Subcutaneous abdominal adipose tissue (tissue), 5 donors: Measurements from ENCODE around the gene KLK5.

Experiments
- H3K27ac ChIP-seq: one replicate; pipeline ENCODE4 v1.7.0; 2013; ENCODE audit warnings: low read depth, mild to moderate bottlenecking, inconsistent platforms, low read length, moderate library complexity
- H3K27me3 ChIP-seq, 5 donors: one replicate each; pipeline ENCODE4 v1.7.0; 2013; ENCODE audit warnings: low read length in 5 of 5, inconsistent platforms in 1 of 5; ENCODE audit not compliant: control insufficient read depth in 5 of 5, insufficient read depth in 4 of 5
- H3K36me3 ChIP-seq, 5 donors: one replicate each; pipeline ENCODE4 v1.7.0; 2013; ENCODE audit warnings: low read length in 5 of 5; ENCODE audit not compliant: control insufficient read depth in 5 of 5, insufficient read depth in 5 of 5
- H3K4me1 ChIP-seq, 5 donors: one replicate each; pipeline ENCODE4 v1.7.0; 2013; ENCODE audit warnings: low read length in 5 of 5, mild to moderate bottlenecking in 3 of 5, moderate library complexity in 1 of 5; ENCODE audit not compliant: control insufficient read depth in 5 of 5, insufficient read depth in 5 of 5
- H3K4me3 ChIP-seq, 5 donors: one replicate each; pipeline ENCODE4 v1.7.0; 2013; ENCODE audit warnings: low read length in 5 of 5, low read depth in 1 of 5
- H3K9ac ChIP-seq, 5 donors: one replicate each; pipeline ENCODE4 v1.7.0; 2013; ENCODE audit warnings: low read length in 5 of 5, mild to moderate bottlenecking in 4 of 5, moderate library complexity in 3 of 5
- H3K9me3 ChIP-seq, 5 donors: one replicate each; pipeline ENCODE4 v1.7.0; 2013; ENCODE audit warnings: low read length in 5 of 5; ENCODE audit not compliant: control insufficient read depth in 5 of 5
- donor health status: healthy.
- donor health status: healthy.
- donor health status: healthy.
- donor health status: healthy.
- donor health status: healthy.

KLK5 gene

GRCh38 chr19:50911206-50912101 is 41.4 kb downstream of the KLK5 start, which contains the start of gene KLK4:
Gene KLK4, minus strand, starts transcription at chr19:50911395. Its CDS starts 657 bp downstream, at chr19:50910738.
- Histone ChIP-seq H3K27me3 (peaks cover 28 to 66% (median 58%) of the 10 kb centered on the region in 5 donors), H3K9me3 (no peaks in the 10 kb centered on the region), H3K27ac (no peak within 1 kb of the TSS), H3K9ac (no peak within 1 kb of the TSS), H3K4me1 (peaks cover 0 to 7% (median 4%) of the 10 kb centered on the region in 5 donors), H3K4me3 (no peak within 1 kb of the TSS), H3K36me3 (no peaks in the 10 kb centered on the region)

GRCh38 chr19:50910722-50911121 is 42.1 kb downstream of the KLK5 start:
- H3K9me3 ChIP-seq, result no peaks in the 10 kb centered on the region
- no peak overlapping the region for H3K27ac ChIP-seq
- no peaks in the 10 kb centered on the region for H3K36me3 ChIP-seq
- H3K27me3 ChIP-seq, result peaks cover 28 to 66% (median 56%) of the 10 kb centered on the region in 5 donors
- no peak overlapping the region for H3K4me3 ChIP-seq
- H3K9ac ChIP-seq, result no peak overlapping the region
- peaks cover 0 to 7% (median 4%) of the 10 kb centered on the region in 5 donors for H3K4me1 ChIP-seq

- H3K27ac ChIP-seq, result no peak overlapping the region
- no peaks in the 10 kb centered on the region for H3K9me3 ChIP-seq
- H3K27me3 ChIP-seq, result peaks cover 26 to 66% (median 56%) of the 10 kb centered on the region in 5 donors
- H3K9ac ChIP-seq, result no peak overlapping the region
- no peaks in the 10 kb centered on the region for H3K36me3 ChIP-seq
- H3K4me3 ChIP-seq, result no peak overlapping the region
- H3K4me1 ChIP-seq, result peaks cover 0 to 7% (median 4%) of the 10 kb centered on the region in 5 donors
Observed at GRCh38 chr19:50909240-50910070, 43.4 kb downstream of the KLK5 start.

- H3K27ac ChIP-seq, result no peak overlapping the region
- H3K4me1 ChIP-seq, result peaks cover 0 to 7% (median 4%) of the 10 kb centered on the region in 5 donors
- no peak overlapping the region for H3K4me3 ChIP-seq
- no peaks in the 10 kb centered on the region for H3K36me3 ChIP-seq
- peaks cover 25 to 66% (median 56%) of the 10 kb centered on the region in 5 donors for H3K27me3 ChIP-seq
- H3K9ac ChIP-seq, result no peak overlapping the region
- H3K9me3 ChIP-seq, result no peaks in the 10 kb centered on the region
Observed at GRCh38 chr19:50908336-50908735, 44.5 kb downstream of the KLK5 start.

- Histone ChIP-seq H3K9ac (no peak overlapping the region), H3K4me1 (peaks cover 0 to 7% (median 4%) of the 10 kb centered on the region in 5 donors), H3K9me3 (no peaks in the 10 kb centered on the region), H3K4me3 (no peak overlapping the region), H3K27ac (no peak overlapping the region), H3K36me3 (no peaks in the 10 kb centered on the region), H3K27me3 (peaks cover 14 to 48% (median 42%) of the 10 kb centered on the region in 5 donors)
Observed at GRCh38 chr19:50906217-50906616, 46.6 kb downstream of the KLK5 start.

- H3K27me3 ChIP-seq, result peaks cover 0 to 19% (median 11%) of the 10 kb centered on the region in 5 donors
- H3K9me3 ChIP-seq, result no peaks in the 10 kb centered on the region
- H3K4me3 ChIP-seq, result no peak overlapping the region
- no peaks in the 10 kb centered on the region for H3K36me3 ChIP-seq
- H3K27ac ChIP-seq, result no peak overlapping the region
- no peaks in the 10 kb centered on the region for H3K4me1 ChIP-seq
- no peak overlapping the region for H3K9ac ChIP-seq
Observed at GRCh38 chr19:50902640-50903039, 50.2 kb downstream of the KLK5 start.

- Histone ChIP-seq H3K27ac (no peak overlapping the region), H3K4me3 (no peak overlapping the region), H3K9ac (no peak overlapping the region), H3K27me3 (peaks cover 0 to 13% (median 9%) of the 10 kb centered on the region in 5 donors), H3K9me3 (no peaks in the 10 kb centered on the region), H3K4me1 (no peaks in the 10 kb centered on the region), H3K36me3 (no peaks in the 10 kb centered on the region)
Observed at GRCh38 chr19:50899569-50899968, 53.3 kb downstream of the KLK5 start.

- H3K27ac ChIP-seq, result no peak overlapping the region
- no peak overlapping the region for H3K9ac ChIP-seq
- no peaks in the 10 kb centered on the region for H3K4me1 ChIP-seq
- peaks cover 0 to 19% (median 12%) of the 10 kb centered on the region in 5 donors for H3K27me3 ChIP-seq
- H3K36me3 ChIP-seq, result no peaks in the 10 kb centered on the region
- no peak overlapping the region for H3K4me3 ChIP-seq
- H3K9me3 ChIP-seq, result no peaks in the 10 kb centered on the region
Observed at GRCh38 chr19:50898018-50898417, 54.8 kb downstream of the KLK5 start.

GRCh38 chr19:50897612-50898011 is 55.2 kb downstream of the KLK5 start:
- Histone ChIP-seq H3K9me3 (no peaks in the 10 kb centered on the region), H3K4me3 (no peak overlapping the region), H3K9ac (no peak overlapping the region), H3K27ac (no peak overlapping the region), H3K4me1 (no peaks in the 10 kb centered on the region), H3K27me3 (peaks cover 0 to 19% (median 14%) of the 10 kb centered on the region in 5 donors), H3K36me3 (no peaks in the 10 kb centered on the region)
